ENCODE results near the gene TTF1.
A peak's percentile ranks its signal among the peaks of the same experiment; 100 is the strongest.
"Not testable (repeated sequence)": the region's sequence is repeated elsewhere in the genome, so short reads cannot be mapped to it uniquely, and the experiment has no call there.

Gene TTF1

DNA sequence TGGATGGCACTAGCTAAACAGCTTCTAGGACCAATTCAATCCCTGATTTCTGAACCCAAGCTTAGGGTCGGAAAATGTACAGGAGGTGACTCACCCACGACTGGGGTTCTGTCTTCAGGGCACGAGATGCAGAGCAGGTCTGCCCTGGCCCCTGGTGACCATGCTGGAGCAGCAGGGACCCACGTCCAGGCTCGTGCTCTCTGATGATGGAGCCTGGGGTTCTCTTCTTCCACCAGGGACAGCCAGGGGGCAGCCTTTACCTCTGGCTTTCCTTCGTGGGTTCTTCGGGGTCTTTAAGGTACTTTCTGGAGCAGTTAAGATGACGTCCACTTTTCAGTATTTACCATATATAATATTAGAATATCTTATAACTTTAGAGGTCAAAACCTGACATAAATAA lies 5.4 kb upstream of the TTF1 start:
- no peak for DNase-seq (ENCODE audit: low read depth in 4 of 4, low spot score in 1 of 4)

DNA sequence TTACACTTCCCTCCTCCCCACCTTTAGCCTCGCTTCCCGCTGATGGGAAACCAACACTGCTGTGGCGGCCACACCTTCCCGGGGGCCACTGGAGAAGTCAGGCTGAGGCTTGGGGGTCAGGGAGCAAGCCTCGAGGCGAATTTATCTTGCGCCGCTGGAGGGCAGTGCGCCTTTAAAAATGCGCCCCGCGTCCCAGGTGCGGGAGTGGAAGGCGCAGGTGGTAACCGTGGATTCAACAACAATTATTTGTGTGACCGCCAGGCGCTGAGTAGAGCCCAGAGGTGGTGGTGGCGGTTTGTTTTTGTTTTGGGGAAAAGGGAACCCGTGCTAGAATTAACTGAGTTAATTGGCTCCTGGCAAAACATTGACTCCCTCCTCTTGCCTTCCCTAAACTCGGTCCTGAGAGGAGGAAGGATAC lies 4.5 kb upstream of the TTF1 start:
- DNase-seq (ENCODE audit: low read depth in 4 of 4, low spot score in 1 of 4), result peak in 3 of 4 experiments; percentile 33 to 52 (median 43)

DNA sequence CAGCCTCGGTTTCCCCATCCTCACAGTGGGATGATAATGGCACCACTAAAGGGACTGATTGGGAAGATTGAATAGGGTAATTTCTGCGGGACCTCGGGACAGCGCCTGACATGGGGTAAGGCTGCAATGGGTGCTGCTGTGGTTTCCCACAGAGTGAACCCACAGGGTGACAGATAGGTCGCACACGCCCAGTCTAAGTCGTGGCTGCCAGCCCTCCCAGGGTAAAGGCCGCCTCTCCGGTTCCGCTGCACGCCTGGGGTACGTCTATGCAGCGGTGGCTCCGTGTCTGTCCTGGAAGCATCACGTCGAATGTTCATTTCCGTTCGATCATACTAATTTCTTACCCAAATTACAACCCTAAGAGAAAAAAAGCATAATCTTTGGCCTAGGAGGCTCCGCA lies 4.0 kb upstream of the TTF1 start:
- DNase-seq (ENCODE audit: low read depth in 4 of 4, low spot score in 1 of 4), result no peak

DNA sequence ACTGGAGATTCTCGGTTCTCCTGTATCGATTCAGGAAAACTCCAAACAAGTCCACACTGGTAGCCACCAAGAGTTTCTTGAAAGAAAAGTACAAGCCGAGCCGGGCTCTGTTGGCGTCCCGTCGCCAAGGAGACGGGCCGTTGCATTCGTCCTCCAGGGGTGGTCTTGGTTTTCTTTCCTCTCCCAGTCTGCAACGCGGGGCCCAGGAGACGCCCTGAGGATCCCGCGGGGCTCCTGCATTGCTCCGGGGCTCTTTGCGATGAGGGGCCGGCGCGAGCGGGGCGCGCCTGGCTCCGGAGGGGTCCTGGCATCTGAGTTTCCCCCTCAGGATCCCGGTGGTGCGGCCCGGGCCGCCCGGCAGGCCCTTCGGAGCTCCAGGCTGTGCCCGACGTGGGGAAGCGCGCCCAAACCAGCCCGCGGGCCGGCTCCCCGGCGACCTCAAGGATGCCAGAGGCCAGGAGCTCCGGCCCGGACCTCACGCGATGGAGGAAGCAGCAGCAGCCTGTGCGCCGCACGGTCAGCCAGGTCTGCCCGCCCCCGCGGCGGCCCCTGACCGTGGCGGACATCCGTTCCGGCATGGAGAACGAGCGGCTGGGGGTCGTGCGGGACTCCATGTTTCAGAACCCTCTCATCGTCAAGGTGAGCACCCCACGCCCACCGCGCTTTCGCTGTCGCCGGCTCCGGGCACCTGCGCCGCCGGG lies 3.3 kb upstream of the TTF1 start, which contains the start of gene CFAP77:
Gene CFAP77, plus strand, starts transcription at position 384 of the 701 bp plus-strand sequence. Its CDS starts 61 bp downstream, at position 445.
- peak in 1 of 4 experiments; percentile 27 for DNase-seq (ENCODE audit: low read depth in 4 of 4, low spot score in 1 of 4)

DNA sequence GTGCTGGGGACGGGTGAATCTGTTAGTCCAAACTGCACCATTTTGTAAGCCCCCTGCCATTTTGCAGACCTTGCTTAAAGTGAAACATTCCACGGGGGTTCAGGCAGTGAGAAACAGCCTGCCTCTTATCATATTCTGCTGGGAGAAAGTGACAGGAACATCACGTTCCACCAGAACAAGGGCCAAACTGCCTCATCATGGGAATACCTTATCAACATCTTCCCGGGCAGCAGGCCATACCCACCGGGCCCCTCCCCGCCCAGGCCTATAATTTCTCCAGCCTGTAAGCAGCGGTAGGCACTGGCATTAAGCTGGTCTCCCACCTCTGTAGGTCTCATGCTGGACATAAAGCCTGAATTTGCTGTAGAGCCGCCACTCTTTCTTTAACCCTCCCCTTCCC lies 1.9 kb upstream of the TTF1 start:
- no peak for DNase-seq (ENCODE audit: low read depth in 4 of 4, low spot score in 1 of 4)

DNA sequence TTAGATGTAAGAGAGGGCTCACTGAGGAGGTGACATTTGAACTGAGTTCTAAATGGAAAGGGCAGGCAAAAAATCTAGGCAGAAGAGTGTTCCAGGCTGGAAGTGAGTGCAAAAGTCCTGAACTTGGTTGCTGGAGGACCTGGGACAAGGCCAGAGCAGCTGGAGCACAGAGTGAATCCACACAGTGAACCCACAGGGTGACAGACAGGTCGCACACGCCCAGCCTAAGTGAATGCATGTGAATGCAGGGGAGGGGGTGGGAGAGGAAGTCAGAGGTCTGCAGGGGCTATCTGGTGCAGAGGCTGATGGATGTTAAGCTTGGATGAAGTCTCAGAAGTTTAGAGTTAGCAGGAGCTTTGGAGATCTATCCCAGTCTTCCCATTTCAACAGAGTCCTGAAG lies 556 bp upstream of the TTF1 start:
- DNase-seq (ENCODE audit: low read depth in 4 of 4, low spot score in 1 of 4), result no peak

DNA sequence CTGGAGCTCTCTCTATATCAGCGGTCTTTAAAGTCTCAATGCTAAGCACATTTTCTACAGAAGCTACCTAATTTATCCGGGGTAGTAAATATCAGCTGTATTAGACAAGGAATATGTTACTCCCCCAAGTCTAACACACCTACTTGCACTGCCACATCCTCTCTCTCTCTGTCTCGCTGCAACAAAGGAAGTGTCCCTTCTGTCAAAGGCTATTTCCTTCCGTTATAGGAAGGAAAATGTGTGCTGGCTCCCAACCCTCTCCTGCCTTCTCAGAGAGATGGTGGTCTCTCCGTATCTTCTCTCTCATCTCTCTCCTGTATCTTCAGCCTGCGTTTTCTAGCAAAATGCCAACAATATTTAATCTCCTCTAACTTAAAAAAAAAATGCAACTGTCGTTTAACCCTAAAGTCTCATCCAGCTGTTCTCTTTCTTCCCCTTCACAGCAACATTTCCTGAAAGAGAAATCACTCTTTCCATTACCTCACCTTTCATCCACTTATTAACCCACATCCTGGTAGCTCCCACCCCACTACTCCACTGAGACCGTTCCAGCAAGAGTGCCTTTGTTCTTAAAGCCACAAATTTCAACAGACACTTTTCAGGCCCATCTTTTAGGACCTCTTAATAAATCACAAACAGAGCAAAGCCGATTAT lies 2.3 kb downstream of the TTF1 start:
- DNase-seq (ENCODE audit: low read depth in 4 of 4, low spot score in 1 of 4), result no peak

DNA sequence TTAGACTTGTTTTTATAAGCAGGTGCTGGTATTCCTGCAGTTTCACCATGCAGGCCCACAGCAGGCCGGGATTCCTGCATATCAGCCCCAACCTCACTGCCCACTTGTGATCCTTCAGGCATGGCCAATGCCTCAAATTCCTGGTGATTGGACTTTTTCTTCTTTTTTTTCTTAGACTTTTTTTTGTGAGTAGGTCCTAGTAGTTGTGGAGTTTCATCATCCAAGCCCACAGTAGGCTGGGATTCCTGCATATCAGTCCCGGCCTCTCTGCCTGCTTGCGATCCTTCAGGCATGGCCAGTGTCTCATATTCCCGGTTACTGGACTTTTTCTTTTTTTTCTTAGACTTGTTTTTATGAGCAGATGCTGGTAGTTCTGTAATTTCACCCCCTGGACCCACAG lies 4.8 kb downstream of the TTF1 start:
- DNase-seq (ENCODE audit: low read depth in 4 of 4, low spot score in 1 of 4), result no peak

DNA sequence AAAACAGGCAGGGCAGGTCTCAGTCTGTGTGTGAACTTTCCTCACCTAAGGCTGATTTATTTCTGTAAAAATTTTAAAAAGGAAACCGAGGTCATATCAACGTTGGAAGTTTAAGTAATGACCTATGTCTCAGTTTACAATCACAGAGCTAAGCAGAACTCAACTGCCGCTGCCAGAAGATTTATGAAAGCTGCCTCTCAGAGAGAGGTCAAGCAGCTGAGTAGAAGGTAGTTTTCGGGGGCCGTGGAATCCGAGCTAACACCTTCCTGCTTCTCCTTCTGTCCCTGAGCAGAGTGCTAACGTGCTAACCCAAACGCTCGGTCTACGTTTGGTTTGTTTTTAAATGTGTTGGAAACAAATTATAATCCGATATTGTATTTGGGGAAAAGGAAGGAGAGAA lies 11.1 kb downstream of the TTF1 start:
- no peak for DNase-seq (ENCODE audit: low read depth in 4 of 4, low spot score in 1 of 4)

DNA sequence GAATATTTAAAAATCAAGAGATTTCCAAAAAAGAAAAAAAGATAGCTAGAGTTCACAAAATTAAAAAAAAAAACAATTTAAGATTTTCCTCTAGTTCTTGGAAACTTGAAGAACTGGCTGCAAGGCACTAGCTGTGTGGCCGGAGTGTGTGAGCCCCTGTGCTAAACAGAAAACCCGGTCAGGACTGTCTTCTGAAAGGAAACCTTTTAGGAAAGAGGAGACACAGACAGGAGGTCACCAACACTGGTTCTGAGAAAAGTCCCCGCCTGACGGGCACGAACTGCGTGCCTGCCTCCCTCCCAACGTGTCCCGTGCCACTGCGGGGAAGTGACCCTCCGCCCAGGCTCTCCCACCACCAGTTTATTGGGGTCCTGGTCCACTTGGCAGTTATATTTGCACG lies 15.2 kb downstream of the TTF1 start:
- DNase-seq (ENCODE audit: low read depth in 4 of 4, low spot score in 1 of 4), result no peak

DNA sequence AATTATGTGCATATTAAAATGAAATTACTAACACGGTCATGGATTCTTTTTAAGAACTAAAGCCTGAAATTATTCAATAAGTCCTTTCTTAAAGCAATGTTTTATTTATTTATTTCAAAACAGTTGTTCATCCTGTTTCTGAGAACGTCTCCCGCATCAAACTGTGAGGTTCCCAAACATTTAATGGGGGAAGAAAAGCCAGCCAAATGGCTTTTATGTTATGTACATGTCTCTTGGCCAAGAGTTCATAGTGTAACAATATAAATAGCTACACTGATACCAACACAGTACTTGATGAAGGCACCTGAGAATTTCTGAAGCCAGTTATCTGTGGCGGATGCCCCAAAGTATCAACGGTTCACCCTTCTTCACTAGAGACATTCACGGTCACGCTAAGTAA lies 15.7 kb downstream of the TTF1 start:
- DNase-seq (ENCODE audit: low read depth in 4 of 4, low spot score in 1 of 4), result no peak

DNA sequence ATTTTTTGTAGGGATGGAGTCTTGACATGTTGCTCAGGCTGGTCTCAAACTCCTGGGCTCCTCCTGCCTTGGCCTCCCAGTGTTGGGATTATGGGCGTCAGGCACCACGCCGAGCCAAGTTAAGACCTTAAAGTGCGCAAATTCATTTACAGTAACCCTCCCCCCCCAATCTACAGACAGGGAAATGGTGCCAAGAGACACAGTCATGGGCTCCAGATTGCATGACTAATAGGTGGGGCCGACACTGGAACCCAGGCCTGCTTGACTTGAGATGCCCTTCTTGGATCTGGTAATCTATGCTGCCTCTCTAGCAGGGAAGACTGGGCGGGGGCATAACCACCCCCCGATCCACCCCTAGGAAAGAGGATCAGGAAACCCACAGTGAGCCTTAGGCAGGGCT lies 19.5 kb downstream of the TTF1 start:
- DNase-seq (ENCODE audit: low read depth in 4 of 4, low spot score in 1 of 4), result no peak

DNA sequence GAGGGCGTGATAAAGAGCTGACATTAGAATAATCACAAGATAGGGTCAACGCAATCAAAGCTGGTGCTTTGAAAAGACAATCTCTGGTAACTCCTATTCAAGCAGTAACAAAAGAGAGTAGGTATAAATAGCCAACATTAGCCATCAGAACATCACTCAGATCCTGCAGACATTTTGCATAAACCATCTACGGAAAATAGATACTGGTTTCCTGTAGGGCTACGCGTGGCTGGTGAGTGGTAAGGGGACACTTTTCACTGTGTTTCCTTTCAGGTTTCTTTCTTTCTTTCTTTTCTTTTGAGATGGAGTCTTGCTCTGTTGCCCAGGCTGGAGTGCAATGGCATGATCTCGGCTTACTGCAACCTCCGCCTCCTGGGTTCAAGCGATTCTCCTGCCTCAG lies 22.3 kb downstream of the TTF1 start:
- no peak for DNase-seq (ENCODE audit: low read depth in 4 of 4, low spot score in 1 of 4)

DNA sequence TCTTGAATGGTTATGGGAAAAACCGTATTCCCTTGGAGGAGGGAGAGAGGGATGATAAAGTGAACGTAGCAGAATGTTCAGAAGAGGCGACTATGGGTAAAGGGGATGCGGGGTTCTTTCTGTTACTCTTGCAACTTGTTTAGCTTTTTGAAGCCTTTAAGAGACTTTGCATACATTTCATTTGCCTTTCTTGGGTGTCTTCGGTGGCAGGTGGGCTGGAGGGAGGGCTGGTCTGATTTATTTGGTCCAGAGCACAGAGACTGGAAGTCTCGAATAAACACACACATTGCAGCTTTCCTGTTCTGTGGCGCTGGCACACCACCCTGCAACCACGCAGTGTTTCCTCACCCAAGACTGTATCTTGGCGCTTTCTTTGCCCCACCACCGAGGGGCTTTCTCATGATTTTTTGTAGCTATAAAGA lies 23.2 kb downstream of the TTF1 start:
- no peak for DNase-seq (ENCODE audit: low read depth in 4 of 4, low spot score in 1 of 4)

DNA sequence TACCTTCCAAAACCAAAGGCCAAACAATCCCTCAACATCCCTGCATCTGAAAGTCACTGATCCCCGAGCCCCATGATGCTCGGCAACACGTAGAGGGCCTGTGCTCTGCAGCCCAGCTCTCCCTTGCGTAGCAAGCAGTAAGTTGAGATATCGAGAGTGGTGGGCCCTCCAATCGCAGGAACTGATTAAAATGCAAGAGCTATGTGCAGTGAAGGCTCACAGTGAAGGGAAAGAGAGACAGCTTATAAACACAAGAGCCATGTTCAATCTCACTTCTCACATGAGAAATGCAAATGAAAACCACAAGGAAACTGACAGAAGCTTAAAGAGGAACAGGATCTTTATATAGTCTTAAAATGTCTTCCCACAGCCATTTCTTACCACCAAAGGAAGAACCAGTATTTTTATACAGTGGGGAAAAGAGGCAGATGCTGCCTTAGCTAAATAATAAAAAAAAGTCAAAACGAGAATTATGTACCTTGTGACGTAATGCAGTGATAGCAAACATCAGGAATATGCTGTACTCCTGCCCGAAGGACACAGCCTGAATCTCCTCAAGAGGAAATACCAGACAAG lies 24.6 kb downstream of the TTF1 start:
- DNase-seq (ENCODE audit: low read depth in 4 of 4, low spot score in 1 of 4), result no peak

DNA sequence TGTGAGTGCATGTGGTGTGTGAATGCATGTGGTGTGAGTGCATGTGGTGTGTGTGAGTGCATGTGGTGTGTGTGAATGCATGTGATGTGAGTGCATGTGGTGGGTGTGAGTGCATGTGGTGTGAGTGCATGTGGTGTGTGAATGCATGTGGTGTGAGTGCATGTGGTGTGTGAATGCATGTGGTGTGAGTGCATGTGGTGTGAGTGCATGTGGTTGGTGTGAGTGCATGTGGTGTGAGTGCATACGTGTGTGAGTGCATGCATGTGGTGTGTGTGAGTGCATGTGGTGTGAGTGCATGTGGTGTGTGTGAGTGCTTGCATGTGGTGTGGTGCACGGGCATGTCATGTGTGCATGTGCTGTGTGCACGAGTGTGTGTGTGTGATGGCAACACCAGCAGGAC lies 28.2 kb downstream of the TTF1 start:
- DNase-seq (ENCODE audit: low read depth in 4 of 4, low spot score in 1 of 4), result not testable (repeated sequence)

DNA sequence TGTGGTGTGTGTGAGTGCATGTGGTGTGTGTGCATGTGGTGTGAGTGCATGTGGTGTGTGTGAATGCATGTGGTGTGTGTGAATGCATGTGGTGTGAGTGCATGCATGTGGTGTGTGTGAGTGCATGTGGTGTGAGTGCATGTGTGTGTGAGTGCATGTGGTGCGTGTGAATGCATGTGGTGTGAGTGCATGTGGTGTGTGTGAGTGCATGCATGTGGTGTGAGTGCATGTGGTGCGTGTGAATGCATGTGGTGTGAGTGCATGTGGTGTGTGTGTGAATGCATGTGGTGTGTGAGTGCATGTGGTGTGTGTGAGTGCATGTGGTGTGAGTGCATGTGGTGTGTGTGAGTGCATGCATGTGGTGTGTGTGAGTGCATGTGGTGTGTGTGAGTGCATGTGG lies 28.9 kb downstream of the TTF1 start:
- DNase-seq (ENCODE audit: low read depth in 4 of 4, low spot score in 1 of 4), result not testable (repeated sequence)

DNA sequence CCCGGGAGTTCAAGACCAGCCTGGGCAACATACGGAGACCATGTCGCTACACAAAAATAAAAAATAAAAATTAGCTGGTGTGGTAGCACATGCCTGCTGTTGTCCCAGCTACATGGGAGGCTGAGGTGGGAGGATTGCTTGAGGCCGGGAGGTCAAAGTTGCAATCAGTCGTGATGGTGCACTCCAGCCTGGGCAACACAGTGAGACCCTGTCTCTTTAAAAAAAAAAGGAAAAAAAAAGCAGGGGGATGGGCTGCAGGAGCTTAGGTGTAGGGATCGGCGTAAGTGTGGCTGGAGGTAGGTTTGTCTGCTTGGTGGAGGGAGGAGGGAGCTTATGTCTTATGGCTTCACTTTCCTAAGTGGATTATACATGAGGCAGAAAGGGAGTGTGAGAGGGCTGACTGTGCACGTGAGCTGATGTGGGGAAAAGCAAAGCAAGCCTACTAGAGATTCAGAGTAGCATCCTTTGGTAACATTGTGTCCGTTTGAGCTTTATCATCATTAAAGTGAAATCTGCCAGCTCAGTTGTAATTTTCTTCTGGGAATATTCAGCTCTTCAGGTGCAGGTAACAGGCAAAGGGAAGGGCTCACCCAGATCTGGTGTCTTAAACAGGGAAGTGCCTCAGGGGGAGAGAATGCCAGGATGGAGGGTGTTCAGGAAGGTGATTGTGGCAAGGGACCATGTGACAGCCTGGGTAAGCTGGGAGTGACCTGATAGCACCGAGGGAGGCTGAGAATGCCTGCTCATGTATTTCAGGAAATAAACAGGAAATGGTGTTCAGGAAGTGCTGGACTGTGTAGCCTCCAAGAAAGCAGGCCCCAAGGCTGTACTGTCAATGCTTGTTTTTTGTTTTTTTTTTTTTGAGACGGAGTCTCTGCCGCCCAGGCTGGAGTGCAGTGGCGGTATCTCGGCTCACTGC lies 34.2 kb downstream of the TTF1 start:
- no peak for DNase-seq (ENCODE audit: low read depth in 4 of 4, low spot score in 1 of 4)

DNA sequence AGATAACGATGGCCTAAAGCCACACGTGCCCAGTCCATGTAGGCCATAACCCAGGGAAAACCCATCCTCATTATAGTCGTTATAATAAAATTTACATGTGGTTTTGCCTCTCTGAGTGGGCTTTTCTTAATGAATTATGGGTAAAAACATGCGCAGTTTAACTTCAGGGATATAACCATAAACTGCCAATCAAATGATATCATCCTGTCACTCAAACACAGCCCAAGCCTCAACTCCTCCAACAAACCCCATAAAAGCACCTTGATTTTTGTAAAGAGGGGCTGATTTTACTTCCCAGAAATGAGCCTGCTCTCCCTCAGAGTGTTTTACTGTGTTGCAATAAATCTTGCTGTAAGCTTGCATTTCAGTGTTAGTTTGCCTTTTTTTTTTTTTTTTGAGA lies 36.0 kb downstream of the TTF1 start:
- no peak for DNase-seq (ENCODE audit: low read depth in 4 of 4, low spot score in 1 of 4)

DNA sequence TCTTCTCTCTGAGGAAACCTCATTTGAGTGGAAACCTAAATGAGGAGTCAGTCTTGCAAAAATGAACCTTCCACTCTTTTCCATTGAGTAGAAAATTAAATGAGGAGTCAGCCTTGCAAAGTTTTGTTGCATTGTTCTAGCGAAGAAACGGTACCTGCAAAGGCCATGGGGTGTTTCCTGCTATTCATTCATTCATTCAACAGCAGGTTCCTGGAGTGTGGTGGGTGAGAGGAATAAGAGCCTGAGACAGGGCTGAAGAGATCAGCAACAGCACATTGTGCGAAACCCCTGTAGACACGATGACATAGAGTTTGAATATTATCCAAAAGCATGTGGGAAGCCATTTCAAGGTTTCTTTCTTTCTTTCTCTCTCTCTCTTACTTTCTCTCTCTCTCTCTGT lies 37.2 kb downstream of the TTF1 start:
- no peak for DNase-seq (ENCODE audit: low read depth in 4 of 4, low spot score in 1 of 4)

DNA sequence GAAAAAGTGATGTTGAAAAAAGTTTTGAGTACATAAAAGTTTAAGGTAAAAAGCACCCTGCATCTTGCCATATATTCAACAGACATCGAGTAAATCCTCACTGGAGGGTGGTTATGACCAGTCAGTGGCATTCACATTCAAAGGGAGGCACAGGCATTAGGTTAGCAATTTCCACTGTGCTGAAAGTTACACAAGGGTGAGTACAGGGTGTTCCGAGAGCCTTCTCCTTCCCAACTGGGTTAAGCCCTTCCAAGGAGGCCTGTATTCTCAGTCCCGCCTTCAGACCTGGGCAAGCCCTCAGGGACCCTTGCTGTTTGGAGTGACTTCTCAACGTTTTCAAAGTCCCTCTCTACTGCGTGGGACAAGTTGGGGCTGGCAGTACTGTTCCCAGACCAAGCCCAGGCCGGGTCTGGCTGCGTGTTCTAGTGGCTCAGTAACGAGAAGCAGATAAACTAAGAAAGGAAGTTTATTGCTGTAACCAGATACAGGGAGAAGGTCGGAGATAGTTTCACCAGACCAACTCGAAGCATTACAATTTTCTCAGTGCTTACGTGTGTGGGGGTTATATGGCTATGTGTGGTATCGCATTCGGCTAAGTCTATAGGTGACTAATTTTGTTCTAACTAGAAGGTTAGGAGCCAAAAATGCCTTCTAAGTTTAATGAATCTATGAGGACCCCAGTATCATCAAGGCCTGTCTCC lies 38.9 kb downstream of the TTF1 start:
- DNase-seq (ENCODE audit: low read depth in 4 of 4, low spot score in 1 of 4), result no peak
